HepG2 (cell line): ENCODE results near the gene TOMM40L. TPM values are rescaled to one million over a fixed set of nuclear protein-coding genes. Genes with fewer than 3 reads are reported as not detected.

Experiments used
- FOXC1 ChIP-seq: sonication (generic); formaldehyde crosslinking; IDR thresholded peaks from 2 replicates; pipeline ENCODE4 v1.8.0; 2022; ENCODE audit warnings: mild to moderate bottlenecking, missing genetic modification reagents, borderline replicate concordance
- MAFG ChIP-seq: sonication (generic); formaldehyde crosslinking; IDR thresholded peaks from 2 replicates; pipeline ENCODE4 v1.5.1; 2020; ENCODE audit warnings: mild to moderate bottlenecking, missing genetic modification reagents
- MXD4 ChIP-seq: IDR thresholded peaks from 2 replicates; pipeline ENCODE4 v1.6.1; 2016; ENCODE audit warnings: mild to moderate bottlenecking, missing biosample characterization, missing genetic modification reagents
- NFYB ChIP-seq: sonication (generic); formaldehyde crosslinking; IDR thresholded peaks from 2 replicates; pipeline ENCODE4 v1.4.0; 2020; ENCODE audit warnings: missing genetic modification reagents
- RORA ChIP-seq: sonication (generic); formaldehyde crosslinking; IDR thresholded peaks from 2 replicates; pipeline ENCODE4 v1.5.0; 2020; ENCODE audit warnings: mild to moderate bottlenecking, missing genetic modification reagents, moderate library complexity
- SMARCC2 ChIP-seq: fragments of 450-650 bp; IDR thresholded peaks from 2 replicates; pipeline ENCODE4 v1.6.1; 2017; ENCODE audit warnings: antibody characterized with exemption, mild to moderate bottlenecking
- SMC3 ChIP-seq: IDR thresholded peaks from 2 replicates; pipeline ENCODE4 v1.6.1; 2011; ENCODE audit warnings: low read length, improper control_type of control experiment
- STAG1 ChIP-seq: sonication (generic); formaldehyde crosslinking; IDR thresholded peaks from 2 replicates; pipeline ENCODE4 v1.4.0; 2020; ENCODE audit warnings: missing genetic modification reagents
- TAF15 ChIP-seq: fragments of 200-400 bp; formaldehyde crosslinking; IDR thresholded peaks from one replicate; pipeline ENCODE4 v1.6.1; 2018; ENCODE audit warnings: mild to moderate bottlenecking, low read depth, low read length; ENCODE audit not compliant: poor library complexity, severe bottlenecking
- ZBTB38 ChIP-seq: sonication (generic); formaldehyde crosslinking; IDR thresholded peaks from 2 replicates; pipeline ENCODE4 v1.5.1; 2020; ENCODE audit warnings: mild to moderate bottlenecking, missing genetic modification reagents
- ZMAT3 ChIP-seq: sonication (generic); formaldehyde crosslinking; conservative IDR thresholded peaks from 2 replicates; pipeline ENCODE4 v1.7.0; 2021; ENCODE audit warnings: missing genetic modification reagents
- ZNF235 ChIP-seq: sonication (generic); formaldehyde crosslinking; IDR thresholded peaks from 2 replicates; pipeline ENCODE4 v1.8.1; 2023; ENCODE audit warnings: mild to moderate bottlenecking, missing genetic modification reagents, borderline replicate concordance
- ZNF292 ChIP-seq: sonication (generic); formaldehyde crosslinking; IDR thresholded peaks from 2 replicates; pipeline ENCODE4 v1.8.1; 2022; ENCODE audit warnings: mild to moderate bottlenecking, low read depth, missing genetic modification reagents, borderline replicate concordance
- ZNF451 ChIP-seq: sonication (generic); formaldehyde crosslinking; IDR thresholded peaks from 2 replicates; pipeline ENCODE4 v1.5.0; 2020; ENCODE audit warnings: mild to moderate bottlenecking, missing genetic modification reagents
- ZNF879 ChIP-seq: sonication (generic); formaldehyde crosslinking; IDR thresholded peaks from 2 replicates; pipeline ENCODE4 v1.8.1; 2023; ENCODE audit warnings: missing genetic modification reagents
- ZNF883 ChIP-seq: sonication (generic); formaldehyde crosslinking; IDR thresholded peaks from 2 replicates; pipeline ENCODE4 v1.5.1; 2020; ENCODE audit warnings: mild to moderate bottlenecking, missing genetic modification reagents; ENCODE audit errors: not compliant biosample characterization
- polyA plus RNA-seq, 8 experiments: library from polyadenylated mRNA; depleted of rRNA in 3 of 8; stranded (reverse) in 7 of 8; unstranded in 1 of 8; fragments of >200 nt; fragmentation: Illumina TruSeq in 4 of 8; extraction: Trizol in 4 of 8; gene quantifications; 2 replicates each; pipeline versions ENCODE4 v1.2.1 to v1.2.3, GENCODE V29; 2011 to 2016; ENCODE audit warnings: low read depth in 4 of 8, missing spikeins in 1 of 8, mixed read lengths in 1 of 8; ENCODE audit not compliant: insufficient read depth in 1 of 8
- total RNA-seq, 5 experiments: library from RNA; depleted of rRNA; stranded (reverse); fragments of >200 nt; fragmentation: Illumina TruSeq; extraction: Trizol; gene quantifications; 2 replicates each; pipeline ENCODE4 v1.2.3, GENCODE V29; 2016; ENCODE audit warnings: low read depth in 1 of 5
- TF ChIP-seq, protein P1 (sequence below): sonication (generic); formaldehyde crosslinking; IDR thresholded peaks from 2 replicates; pipeline ENCODE4 v1.5.1; 2020; ENCODE audit warnings: mild to moderate bottlenecking, missing genetic modification reagents, moderate library complexity
- TF ChIP-seq, protein P2 (sequence below): sonication (generic); formaldehyde crosslinking; IDR thresholded peaks from 2 replicates; pipeline ENCODE4 v1.4.0; 2020; ENCODE audit warnings: missing genetic modification reagents
- TF ChIP-seq, protein P3 (sequence below): sonication (generic); formaldehyde crosslinking; IDR thresholded peaks from 2 replicates; pipeline ENCODE4 v1.4.0; 2020; ENCODE audit warnings: mild to moderate bottlenecking, missing genetic modification reagents, borderline replicate concordance

TOMM40L gene
- total and polyA plus RNA-seq, 2 of the 13 experiments (the other 11 are each of a cell fraction or from before 2014, with no cell fraction given) = 14.1 to 26.2 TPM

- peak; percentile 58; the same call in 1 of the 2 replicates for TF ChIP-seq ZNF451 (CRISPR knock-in tag)
- peak; percentile 39 for TF ChIP-seq STAG1 (CRISPR knock-in tag)
- TF ChIP-seq SMC3 = no peak
- TF ChIP-seq, protein P1, sequence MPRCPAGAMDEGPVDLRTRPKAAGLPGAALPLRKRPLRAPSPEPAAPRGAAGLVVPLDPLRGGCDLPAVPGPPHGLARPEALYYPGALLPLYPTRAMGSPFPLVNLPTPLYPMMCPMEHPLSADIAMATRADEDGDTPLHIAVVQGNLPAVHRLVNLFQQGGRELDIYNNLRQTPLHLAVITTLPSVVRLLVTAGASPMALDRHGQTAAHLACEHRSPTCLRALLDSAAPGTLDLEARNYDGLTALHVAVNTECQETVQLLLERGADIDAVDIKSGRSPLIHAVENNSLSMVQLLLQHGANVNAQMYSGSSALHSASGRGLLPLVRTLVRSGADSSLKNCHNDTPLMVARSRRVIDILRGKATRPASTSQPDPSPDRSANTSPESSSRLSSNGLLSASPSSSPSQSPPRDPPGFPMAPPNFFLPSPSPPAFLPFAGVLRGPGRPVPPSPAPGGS (CRISPR knock-in tag) = peak; percentile 73; the same call in 1 of the 2 replicates
- no peak for TF ChIP-seq NFYB (CRISPR knock-in tag)
- peak; percentile 66 for TF ChIP-seq ZNF883 (CRISPR knock-in tag)
- no peak for TF ChIP-seq SMARCC2
- TF ChIP-seq MAFG (CRISPR knock-in tag) = peak; percentile 50; the same call in 1 of the 2 replicates
- no peak for TF ChIP-seq MXD4 (CRISPR knock-in tag)
- TF ChIP-seq RORA (CRISPR knock-in tag) = no peak
- TF ChIP-seq, protein P2, sequence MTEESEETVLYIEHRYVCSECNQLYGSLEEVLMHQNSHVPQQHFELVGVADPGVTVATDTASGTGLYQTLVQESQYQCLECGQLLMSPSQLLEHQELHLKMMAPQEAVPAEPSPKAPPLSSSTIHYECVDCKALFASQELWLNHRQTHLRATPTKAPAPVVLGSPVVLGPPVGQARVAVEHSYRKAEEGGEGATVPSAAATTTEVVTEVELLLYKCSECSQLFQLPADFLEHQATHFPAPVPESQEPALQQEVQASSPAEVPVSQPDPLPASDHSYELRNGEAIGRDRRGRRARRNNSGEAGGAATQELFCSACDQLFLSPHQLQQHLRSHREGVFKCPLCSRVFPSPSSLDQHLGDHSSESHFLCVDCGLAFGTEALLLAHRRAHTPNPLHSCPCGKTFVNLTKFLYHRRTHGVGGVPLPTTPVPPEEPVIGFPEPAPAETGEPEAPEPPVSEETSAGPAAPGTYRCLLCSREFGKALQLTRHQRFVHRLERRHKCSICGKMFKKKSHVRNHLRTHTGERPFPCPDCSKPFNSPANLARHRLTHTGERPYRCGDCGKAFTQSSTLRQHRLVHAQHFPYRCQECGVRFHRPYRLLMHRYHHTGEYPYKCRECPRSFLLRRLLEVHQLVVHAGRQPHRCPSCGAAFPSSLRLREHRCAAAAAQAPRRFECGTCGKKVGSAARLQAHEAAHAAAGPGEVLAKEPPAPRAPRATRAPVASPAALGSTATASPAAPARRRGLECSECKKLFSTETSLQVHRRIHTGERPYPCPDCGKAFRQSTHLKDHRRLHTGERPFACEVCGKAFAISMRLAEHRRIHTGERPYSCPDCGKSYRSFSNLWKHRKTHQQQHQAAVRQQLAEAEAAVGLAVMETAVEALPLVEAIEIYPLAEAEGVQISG (CRISPR knock-in tag) = peak; percentile 29; the same call in 1 of the 2 replicates
- TF ChIP-seq, protein P3, sequence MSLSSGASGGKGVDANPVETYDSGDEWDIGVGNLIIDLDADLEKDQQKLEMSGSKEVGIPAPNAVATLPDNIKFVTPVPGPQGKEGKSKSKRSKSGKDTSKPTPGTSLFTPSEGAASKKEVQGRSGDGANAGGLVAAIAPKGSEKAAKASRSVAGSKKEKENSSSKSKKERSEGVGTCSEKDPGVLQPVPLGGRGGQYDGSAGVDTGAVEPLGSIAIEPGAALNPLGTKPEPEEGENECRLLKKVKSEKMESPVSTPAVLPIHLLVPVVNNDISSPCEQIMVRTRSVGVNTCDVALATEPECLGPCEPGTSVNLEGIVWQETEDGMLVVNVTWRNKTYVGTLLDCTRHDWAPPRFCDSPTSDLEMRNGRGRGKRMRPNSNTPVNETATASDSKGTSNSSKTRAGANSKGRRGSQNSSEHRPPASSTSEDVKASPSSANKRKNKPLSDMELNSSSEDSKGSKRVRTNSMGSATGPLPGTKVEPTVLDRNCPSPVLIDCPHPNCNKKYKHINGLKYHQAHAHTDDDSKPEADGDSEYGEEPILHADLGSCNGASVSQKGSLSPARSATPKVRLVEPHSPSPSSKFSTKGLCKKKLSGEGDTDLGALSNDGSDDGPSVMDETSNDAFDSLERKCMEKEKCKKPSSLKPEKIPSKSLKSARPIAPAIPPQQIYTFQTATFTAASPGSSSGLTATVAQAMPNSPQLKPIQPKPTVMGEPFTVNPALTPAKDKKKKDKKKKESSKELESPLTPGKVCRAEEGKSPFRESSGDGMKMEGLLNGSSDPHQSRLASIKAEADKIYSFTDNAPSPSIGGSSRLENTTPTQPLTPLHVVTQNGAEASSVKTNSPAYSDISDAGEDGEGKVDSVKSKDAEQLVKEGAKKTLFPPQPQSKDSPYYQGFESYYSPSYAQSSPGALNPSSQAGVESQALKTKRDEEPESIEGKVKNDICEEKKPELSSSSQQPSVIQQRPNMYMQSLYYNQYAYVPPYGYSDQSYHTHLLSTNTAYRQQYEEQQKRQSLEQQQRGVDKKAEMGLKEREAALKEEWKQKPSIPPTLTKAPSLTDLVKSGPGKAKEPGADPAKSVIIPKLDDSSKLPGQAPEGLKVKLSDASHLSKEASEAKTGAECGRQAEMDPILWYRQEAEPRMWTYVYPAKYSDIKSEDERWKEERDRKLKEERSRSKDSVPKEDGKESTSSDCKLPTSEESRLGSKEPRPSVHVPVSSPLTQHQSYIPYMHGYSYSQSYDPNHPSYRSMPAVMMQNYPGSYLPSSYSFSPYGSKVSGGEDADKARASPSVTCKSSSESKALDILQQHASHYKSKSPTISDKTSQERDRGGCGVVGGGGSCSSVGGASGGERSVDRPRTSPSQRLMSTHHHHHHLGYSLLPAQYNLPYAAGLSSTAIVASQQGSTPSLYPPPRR = 0 out of 2 replicates have a peak, but pooled peaks have one; percentile 26
- 0 out of 2 replicates have a peak, but pooled peaks have one; percentile 28 for TF ChIP-seq ZMAT3 (CRISPR knock-in tag)
- peak; percentile 83 for TF ChIP-seq ZNF292 (CRISPR knock-in tag)
- TF ChIP-seq FOXC1 (CRISPR knock-in tag) = no peak
- peak; percentile 50 for TF ChIP-seq TAF15
- TF ChIP-seq ZBTB38 (CRISPR knock-in tag) = no peak
- no peak for TF ChIP-seq ZNF879
- 0 out of 2 replicates have a peak, but pooled peaks have one; percentile 55 for TF ChIP-seq ZNF235 (CRISPR knock-in tag)
Observed at GRCh38 chr1:161198194-161198896, 27.5 kb upstream of the TOMM40L start (continued).
